Activated CD8-positive, alpha-beta memory T cell treated with anti-CD3 and anti-CD28 coated beads for 24 hours (primary cell): ENCODE results near the gene CCDC85C.

Experiments
- DNase-seq: peaks from one replicate; pipeline ENCODE4 v3.0.0-alpha.2; 2020

CCDC85C gene

DNA sequence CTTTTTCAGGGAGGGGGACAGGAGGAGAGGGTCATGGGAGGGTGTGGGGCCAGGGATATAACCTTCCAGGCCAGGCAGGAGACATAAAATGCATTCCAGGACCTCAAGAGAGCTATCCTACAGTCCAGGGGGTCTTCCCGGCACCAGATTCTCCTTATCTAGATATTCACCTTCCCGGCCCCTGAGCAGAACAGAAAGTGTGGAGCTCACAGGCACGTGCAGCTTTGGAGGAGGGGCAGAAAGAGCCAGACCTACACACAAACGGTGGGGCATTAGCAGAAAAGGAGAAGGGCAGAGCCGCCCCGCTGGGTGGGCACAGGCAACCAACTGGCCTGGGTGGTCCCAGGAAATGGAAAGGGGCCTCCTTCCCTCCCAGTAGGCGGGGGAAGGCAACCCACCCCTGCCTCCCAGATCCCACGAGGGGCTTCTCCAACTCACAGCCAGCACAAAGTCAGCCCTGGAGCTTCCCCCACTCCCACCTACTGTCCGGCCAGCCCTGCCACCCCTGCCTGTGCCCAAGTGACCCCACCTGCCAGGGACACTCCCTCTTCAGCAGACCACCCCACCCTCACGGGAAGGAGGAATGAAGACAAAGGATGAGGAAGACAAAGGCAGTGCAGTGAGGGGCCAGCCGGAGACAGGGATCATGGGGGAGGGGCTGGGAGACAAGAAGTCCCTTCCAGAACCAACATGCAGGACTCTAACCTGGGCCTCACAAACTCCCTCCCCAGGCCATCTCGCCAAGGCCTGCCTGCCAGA lies 33.3 kb downstream of the CCDC85C start:
- no peak for DNase-seq

DNA sequence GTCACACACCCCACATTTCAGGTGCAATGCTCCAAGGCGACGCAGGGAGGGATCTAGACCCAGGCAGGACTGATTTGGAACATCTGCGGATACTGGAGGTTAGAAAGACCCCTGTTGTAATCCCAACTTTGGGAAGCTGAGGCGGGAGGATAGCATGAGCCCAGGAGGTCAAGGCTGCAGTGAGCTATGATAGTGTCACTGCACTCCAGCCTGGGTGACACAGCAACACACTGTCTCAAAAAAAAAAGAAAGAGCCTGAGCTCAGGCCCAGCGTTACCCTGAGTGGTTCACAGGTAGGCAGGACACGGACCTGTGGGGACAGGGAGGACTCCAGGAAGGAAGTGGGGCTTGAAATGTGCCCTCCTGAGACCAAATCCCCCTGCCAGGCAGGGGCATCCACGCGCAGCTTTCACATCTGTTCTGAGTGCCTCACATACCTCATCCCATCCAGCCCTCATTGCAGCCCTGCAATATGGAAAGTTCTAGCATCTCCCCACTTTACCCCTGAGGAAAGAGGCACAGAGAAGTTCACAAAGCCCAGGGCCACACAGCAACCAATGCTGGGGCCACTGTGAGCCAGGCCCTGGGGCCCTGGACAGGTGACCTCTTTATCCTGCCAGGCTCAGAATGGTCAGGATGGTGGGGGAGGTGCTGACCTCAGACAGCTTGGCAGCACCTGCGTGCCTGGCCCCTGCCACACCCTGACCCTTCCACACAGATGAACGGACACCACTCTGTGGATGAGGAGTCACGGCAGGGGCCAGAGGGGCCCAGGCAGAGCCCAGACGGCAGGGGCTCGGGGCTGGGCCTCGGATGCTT lies 34.1 kb downstream of the CCDC85C start:
- DNase-seq, result no peak

DNA sequence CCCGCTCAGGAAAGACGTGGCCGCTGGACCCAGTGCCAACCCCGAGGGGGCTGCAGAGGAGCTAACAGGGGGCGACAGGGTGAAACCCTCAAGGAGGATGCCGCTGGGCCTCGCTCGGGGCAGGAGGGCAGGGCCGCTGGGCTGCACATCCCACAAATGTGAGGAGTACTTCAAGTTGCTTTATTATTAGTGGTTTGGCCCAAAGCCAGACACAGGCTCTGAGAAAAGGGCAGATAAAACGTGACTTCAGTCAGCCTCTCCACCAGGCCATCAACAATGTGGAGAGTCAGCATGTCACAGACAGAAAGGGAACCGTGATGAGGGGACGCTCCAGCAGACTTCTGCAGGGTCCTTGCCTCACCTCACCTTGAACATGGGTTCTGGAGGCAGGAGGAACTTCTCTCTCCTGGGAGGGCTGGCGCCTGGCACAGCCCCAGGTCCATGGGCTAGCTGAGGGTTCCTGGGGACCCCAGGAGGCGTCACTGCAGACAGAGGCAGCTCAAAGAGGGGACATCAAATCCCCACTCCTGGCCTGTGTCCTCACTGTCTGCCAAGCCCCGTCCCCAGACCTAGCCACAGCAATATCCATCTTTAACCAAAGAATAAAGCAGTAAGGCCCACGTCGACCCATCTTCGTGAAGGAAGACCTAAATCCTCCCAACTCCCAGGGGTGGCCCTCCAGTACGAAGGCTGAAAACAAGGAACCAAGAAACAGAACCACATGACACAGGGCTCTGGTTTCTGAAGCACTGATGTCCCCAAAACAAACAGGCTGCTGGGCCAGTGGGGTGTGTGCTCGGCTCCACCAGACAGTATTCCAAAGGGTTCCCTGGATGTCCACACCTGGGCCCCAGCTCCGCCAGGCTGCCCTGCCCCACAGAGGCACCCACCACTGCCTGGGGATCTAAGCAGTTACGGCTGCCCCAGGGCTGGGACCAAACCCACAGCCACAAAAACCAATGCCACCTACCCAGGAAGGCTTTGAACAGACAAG lies 35.1 kb downstream of the CCDC85C start:
- DNase-seq, result no peak

DNA sequence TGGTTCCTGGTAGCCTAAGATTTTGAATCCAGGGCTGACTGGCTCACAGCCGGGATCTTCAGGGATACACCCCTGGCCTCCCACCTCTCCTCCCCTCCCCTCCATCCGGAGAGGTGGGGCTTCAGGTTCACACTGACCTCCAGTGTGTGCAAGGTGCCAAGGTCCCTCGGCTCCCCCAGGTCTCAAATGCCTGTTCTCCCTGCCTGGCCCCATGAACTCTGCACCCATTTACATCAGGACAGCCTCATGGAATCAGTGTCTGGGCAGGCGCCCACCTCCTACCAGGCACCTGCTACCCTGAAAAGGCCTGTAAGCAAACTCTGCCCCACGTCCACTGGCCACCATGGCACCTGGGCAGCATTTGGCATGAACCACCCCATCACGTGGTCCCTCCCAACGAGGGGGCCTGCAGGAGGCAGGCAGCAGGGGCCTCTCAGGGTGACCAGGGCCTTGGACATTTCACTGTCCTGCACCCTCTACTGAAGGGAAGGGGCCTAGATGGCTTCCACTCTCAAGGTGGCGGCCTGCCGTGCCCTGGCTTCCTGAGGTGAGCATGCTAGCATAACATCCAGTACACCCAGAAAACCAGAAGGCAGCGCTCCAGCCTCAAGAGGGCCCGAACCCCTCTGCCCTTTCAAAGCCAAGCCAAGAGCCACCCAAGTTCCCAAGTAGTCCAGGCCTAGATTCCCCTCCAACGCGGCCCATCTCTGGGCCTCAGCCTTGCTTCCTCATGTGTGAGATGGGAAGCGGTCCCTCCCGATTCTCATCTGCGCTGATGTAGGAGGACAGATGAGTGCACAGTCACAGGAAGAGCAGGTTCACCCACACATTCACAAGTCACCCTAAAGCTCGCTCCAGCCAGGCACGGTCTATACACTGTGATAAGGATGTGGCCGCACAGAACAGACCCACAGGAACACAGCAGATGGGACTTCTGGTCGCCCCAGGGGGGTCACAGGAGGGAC lies 37.3 kb downstream of the CCDC85C start:
- DNase-seq, result no peak

DNA sequence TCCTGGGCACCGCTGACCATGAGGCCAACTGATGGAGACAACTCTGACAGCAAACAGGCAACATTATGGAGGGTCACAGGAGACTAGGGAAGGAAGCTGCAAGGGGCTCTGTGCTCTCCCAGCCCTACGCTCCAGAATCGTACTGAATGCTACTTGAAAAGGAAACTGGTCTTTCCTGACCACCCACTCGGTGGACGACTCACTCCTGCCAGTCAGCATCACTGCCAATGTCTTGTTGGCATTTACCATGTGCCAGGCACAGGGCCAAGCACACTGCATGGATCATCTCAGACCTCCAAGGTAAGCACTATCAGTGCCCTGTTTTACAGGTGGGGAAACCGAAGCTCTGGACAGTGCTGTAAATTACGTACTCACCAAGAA lies 38.0 kb downstream of the CCDC85C start:
- DNase-seq, result no peak

DNA sequence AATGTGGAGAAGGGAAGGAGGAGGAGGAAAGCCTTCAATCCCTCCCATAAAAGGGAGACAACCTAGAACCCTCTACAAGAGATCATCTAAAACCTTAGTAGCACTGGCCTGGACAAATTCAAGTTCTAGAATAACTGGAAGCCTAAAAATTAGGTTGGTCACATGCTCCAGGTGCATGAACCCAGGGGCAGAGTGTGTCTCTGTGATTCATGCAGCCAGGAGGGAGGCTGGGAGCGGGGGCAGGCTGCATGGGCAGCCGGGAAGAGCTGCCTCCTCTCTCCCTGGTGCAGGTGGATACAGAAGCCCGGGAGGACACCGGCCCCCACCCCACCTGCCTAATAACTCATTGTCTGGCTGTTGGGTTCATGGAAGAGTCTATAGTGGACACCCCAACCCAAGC lies 38.6 kb downstream of the CCDC85C start:
- no peak for DNase-seq

DNA sequence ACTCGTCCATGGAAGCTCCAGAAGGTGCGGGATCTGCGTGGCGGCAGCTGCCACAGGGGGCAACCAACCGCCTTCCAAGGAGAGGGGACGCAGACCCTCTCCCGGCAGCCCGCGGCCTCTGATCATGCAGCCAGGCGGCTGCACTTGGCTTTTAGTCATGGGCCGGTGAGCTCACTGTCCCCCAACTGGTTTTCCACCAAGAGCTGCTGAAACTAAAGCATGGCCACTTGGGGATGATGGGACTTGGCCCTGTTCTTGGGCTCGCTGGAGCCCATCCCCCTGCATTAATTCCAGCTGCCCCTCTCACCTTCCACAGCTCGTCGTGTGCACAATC lies 39.1 kb downstream of the CCDC85C start:
- DNase-seq, result no peak

DNA sequence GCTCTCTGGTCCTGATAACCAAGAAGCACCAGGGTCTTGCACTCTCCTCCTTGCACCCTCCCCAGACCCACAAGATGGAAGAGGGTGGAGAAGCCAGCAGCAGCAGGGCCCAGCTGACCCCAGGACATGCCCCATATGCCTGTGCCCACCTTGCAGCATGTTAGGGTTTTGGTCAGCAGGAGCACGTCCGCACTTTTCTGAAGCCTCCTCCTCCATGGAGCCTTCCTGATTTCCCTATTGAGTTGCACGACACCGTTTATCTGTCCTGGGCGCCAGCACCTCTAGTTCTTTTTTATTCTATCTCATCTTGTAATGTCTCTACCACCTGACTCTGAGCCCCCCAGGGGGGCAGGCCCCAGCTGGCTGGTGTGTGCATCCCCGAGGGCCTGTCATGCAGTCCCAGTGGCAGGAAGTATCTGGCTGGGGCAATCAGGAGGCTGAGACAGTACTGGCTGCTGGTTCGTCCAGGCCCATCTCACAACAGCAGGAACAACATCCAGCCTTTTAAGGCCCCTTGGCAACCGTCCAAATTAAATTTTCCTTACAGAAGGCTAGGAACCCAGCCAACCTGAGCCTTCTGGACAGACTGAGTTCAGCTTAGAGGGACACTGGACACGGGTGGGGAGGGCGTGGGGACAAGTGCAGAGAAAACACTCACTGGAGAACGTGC lies 39.6 kb downstream of the CCDC85C start:
- no peak for DNase-seq

DNA sequence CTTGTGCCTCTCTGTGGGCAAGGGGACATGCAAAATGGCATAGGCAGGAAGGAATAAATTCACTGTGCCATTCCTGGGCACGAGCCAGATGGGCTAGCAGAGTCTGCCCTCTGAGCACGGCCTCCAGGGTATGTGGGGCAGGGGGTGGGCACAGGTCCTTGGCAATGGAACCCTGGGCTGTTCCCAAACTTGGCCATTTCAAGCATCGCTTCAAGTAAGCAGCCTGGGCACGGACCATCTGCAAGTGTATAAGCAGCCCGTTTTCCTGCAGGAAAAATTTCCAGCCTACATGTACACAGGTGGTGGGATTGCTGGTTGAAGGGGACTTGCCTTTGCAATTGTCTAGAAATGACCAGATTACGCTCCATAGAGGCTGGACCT lies 40.3 kb downstream of the CCDC85C start:
- DNase-seq, result no peak

DNA sequence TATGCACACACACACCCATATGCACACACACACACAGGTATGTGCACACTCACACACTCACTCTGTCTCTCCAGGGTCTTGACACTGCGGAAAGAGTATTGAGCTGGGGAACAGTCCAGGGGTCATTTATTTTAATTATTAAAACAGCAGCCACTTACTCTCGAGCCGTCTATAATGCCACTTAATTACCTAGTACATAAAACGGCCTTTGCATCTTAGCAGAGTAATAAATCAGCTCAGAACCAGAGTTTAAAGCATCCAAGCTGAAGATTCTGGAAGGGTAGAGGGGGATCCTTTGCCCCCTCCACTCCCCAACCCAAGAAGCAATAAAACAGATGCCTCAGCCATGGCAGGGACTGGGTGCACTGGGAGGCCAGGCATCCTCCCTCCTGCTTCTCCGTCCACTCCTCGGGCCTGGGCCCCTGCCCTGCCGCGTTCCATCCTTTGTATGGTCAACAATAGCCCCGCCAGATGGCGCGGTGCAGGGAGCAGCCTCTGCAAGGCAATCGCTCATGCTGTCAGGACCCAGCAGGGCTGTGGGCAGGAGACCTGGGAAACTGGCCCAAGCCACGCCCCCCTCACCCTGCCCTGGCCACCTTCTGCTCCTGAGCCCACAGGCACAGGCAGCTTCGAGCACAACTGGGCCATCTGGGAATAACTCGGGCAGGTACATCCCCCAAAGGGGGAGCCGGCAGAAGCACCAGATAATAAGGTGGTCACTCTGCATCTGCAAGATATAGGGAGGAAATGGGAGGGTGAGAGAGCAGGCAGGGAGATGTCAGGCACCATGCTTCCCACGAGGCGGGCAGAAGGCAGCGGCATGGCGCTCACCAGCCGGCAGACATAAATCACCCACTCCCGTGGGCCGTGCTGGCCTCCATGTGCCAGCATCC lies 40.9 kb downstream of the CCDC85C start:
- no peak for DNase-seq

DNA sequence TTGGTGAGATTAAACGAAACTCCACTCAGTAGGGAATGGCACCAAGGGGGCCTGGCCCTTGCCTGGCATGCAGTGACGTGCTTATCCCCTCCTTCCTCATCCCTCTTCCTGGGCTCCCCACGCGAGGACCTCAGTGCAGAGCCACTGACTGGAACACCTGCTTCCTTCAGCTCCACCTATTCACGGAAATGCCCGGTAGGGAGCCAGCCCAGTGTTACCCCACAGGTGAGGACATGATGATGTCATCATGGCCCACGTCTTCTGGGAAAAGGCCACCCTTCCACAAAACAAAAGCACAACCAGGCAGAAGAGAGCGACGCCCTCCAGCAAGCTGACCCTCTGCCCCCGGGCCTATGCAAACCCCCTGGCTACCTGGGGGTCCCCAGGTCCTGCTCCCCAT lies 42.1 kb downstream of the CCDC85C start:
- DNase-seq, result no peak

DNA sequence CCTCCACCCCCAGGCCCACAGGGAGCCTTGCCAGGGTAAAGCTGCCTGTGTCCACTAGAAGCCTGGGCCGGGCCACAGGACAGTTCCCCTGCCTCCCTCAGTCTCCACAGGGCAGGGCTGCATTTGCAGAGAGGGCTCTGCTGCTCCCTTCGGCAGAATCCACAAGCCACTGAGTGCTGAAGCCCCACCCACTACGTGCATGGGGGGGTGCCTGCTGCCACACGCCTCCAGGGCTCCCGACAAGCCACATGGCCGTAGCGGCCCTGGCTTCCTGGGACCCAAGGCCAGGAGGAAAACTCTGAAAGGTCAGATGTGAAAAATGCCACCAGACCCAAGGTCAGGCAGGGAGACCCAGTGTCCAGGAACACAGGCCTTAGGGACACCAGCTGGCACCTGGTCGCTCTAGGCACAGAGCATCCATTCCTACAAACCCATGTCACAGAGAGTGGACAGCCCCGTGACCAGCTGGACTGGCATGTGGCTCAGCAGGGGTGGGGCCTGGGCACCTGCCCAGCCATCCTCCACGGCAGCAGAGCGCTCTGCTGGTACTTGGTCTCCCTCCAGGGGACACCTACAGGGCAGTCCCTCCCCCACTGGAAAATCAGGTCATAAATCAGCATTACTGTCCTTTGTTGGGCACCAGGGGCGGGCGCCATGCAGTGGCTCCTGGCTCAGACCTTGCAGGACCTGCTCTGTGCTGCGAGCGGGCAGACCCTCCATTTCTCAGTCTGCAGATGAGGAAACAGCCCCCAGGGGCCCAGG lies 42.9 kb downstream of the CCDC85C start:
- DNase-seq, result no peak

DNA sequence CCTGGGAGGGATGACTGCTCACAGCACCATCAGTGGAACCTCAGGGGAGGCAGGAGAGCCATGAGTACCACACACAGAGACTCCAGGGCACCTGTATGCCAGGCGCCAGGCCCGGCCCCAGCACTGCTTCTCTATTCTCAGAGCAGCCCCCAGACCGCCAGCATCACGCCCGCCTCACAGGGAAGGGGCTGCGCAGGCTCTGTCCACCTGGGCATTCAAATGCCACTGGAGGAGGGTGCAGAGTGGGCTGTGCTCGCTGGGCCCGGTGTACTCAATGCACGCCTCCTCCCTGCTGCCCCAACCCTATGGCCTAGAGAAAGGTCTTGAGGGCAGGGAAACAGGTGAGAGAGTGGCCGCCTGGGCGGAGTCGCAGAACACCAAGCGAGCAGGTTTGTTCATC lies 43.6 kb downstream of the CCDC85C start:
- no peak for DNase-seq

DNA sequence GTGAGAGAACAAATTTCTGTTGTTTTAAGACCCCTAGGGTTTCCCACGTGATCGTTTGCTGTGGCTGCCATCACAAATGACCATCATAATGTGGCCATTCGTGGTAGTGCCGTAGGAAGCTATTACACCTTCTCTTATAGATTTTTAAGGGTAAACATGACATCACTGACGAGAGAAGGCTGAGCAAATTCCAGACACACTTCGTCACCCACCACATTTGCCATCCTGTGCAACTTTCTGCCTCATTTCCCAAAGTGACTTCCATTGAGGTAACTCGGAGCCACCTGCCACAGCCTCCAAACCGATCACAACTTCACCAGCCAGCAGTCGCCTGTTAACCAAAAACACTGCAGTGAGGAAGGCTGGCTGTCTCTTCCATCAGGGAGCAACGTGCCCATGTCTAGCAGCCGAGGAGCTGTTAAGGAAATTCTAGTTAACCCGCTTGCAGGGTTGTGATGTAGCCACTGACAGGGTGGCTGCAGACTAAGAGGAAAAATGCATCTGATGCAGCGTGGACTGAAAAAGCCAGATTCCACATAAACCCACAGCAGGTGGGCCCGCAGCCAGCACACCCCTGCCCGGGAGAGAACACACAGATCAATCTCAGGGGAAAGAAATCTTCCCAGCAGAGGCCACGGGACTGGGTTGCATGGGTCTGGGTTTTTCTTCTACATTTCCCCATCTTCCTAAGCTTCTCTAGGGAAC lies 44.6 kb downstream of the CCDC85C start:
- no peak for DNase-seq

DNA sequence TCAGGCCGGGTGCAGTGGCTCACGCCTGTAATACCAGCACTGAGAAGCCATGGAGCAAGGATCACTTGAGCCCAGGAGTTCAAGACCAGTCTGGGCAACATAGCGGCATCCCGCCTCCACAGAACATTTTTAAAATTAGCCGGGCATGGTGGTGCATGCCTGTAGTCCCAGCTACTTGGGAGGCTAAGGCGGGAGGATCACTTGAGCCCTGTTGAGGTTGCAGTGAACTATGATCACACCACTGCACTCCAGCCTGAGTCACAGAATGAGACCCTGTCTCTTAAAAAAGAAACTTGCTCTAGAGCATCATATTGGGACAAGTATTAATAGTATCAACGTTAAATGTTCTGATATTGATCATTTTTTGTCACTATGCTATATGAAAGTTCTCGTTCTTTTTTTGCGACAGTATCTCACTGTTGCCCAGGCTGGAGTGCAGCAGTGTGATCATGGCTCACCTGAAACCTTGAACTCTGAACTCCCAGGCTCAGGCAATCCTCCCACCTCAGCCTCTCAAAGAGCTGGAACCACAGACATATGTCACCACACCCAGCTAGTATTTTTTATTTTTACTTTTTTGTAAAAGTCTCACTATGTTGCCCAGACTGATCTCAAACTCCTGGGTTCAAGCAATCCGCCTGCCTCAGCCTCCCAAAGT lies 47.7 kb downstream of the CCDC85C start:
- DNase-seq, result no peak

DNA sequence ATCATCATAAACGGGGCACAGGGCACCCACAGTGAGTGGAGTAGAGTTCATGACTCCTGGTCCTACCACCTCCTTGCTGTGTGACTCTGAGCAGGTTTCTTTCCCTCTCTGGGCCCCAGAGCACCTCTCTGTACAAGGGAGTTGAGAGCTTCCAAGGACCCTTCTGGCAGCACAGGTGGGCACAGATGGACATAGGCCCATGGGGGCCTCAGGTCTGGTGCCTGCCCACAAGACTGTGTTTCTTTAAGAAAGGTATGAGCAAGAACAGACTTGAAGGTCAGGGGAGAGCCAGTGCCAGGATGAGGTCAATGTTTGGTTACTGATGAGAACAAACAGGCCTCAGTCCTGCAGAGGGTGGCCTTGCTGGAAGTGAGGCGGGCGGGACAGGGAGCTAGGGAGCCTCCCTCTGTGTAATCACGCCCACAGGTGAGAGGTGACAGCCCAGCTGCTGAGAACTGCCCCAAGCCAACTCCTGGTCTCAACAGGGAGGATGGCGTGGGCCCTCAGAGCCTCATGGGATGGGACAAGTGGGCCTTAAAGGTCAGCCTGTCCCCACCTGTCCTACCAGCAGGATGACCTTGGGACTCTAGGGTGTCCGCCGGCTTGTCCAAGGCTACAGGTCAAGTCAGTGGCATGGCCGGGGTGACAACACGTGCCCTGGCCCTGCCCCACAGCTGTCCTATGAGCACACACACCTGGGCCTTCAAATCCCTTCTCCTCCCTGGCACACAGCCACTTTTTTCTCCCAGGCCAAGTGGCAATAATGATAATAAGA lies 49.1 kb downstream of the CCDC85C start:
- no peak for DNase-seq

DNA sequence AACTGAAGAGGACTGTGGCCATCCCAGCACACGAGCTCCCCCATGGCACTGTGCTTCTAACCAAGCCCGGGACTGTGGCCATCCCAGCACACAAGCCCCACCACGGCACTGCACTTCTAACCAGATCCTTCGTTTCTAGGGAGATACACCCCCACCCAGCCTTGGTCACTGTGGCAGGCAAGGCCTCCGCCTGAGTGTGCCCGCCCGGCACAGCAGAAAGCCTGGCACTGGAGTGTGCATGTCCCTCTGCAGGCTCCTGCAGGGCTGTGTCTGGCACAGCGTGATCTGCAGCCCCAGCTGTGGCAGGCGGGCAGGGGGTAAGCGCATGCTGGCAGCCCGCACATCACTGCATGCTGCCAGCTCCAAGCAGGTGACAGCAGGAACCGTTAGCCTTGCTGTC lies 49.8 kb downstream of the CCDC85C start:
- no peak for DNase-seq
